SU-DHL-6 (cell line): ENCODE measurements around the gene PRDM5.

Experiments used
- H2AFZ ChIP-seq: fragments of 200-600 bp; sonication (generic); 2 replicates; pipeline ENCODE4 v1.6.1; 2014; ENCODE audit warnings: low read depth, mild to moderate bottlenecking, moderate library complexity, mixed read lengths, antibody characterized with exemption, low read length; ENCODE audit not compliant: severe bottlenecking
- H3F3A ChIP-seq: fragments of 200-600 bp; shearing (Covaris generic); 2 replicates; pipeline ENCODE4 v1.6.0; 2016; ENCODE audit warnings: antibody characterized with exemption, mild to moderate bottlenecking; ENCODE audit not compliant: insufficient read depth
- H3K27ac ChIP-seq: fragments of 200-600 bp; sonication (generic); 2 replicates; pipeline ENCODE4 v1.5.1; 2016; ENCODE audit warnings: low read depth, mild to moderate bottlenecking, low read length, moderate library complexity, mixed read lengths
- H3K27me3 ChIP-seq: fragments of 200-600 bp; sonication (generic), shearing (Covaris generic); 2 replicates; pipeline ENCODE4 v1.6.0; 2014; ENCODE audit warnings: mild to moderate bottlenecking, low read length
- H3K36me3 ChIP-seq: fragments of 200-600 bp; sonication (generic); 2 replicates; pipeline ENCODE4 v1.6.1; 2014; ENCODE audit warnings: mild to moderate bottlenecking, low read length, mixed read lengths
- H3K4me2 ChIP-seq: fragments of 300-600, 200-600 bp; shearing (Covaris generic), sonication (generic); 2 replicates; pipeline ENCODE4 v1.6.0; 2014; ENCODE audit warnings: low read length, low read depth, mild to moderate bottlenecking; ENCODE audit not compliant: poor library complexity, severe bottlenecking
- H3K4me3 ChIP-seq: fragments of 200-600 bp; sonication (generic); 2 replicates; pipeline ENCODE4 v1.5.1; 2014; ENCODE audit warnings: antibody characterized with exemption, low read length, mild to moderate bottlenecking, mixed read lengths; ENCODE audit not compliant: insufficient read depth, poor library complexity, severe bottlenecking
- H3K79me2 ChIP-seq: fragments of 200-600 bp; sonication (generic); 2 replicates; pipeline ENCODE4 v1.6.1; 2014; ENCODE audit warnings: mild to moderate bottlenecking, low read length, moderate library complexity; ENCODE audit not compliant: insufficient read depth
- H3K9ac ChIP-seq: fragments of 200-600 bp; sonication (generic); 2 replicates; pipeline ENCODE4 v1.7.0; 2014; ENCODE audit warnings: mild to moderate bottlenecking, low read length
- H3K9me2 ChIP-seq: fragments of 200-600 bp; sonication (generic); replicated peaks from 2 replicates; pipeline ENCODE4 v1.6.1; 2014; ENCODE audit warnings: low read length; ENCODE audit not compliant: insufficient read depth
- H3K9me3 ChIP-seq: fragments of 200-600 bp; sonication (generic); 2 replicates; pipeline ENCODE4 v1.6.1; 2014; ENCODE audit warnings: low read length, mixed read lengths; ENCODE audit not compliant: insufficient read depth
- H4K20me1 ChIP-seq: fragments of 200-600 bp; sonication (generic); 2 replicates; pipeline ENCODE4 v1.6.1; 2014; ENCODE audit warnings: low read depth, mild to moderate bottlenecking, antibody characterized with exemption, low read length, moderate library complexity, mixed read lengths
- CTCF ChIP-seq: fragments of 200-600 bp; sonication (generic); IDR thresholded peaks from one replicate; pipeline ENCODE4 v1.5.1; 2017; ENCODE audit warnings: antibody characterized with exemption, mild to moderate bottlenecking, low read length, moderate library complexity; ENCODE audit not compliant: insufficient read depth, poor library complexity, severe bottlenecking
- EZH2phosphoT487 ChIP-seq: fragments of 200-600 bp; sonication (generic), shearing (Covaris generic); conservative IDR thresholded peaks from 2 replicates; pipeline ENCODE4 v1.6.1; 2018; ENCODE audit warnings: mild to moderate bottlenecking, antibody characterized with exemption, low read length, moderate library complexity, mixed read lengths

Gene PRDM5

GRCh38 chr4:120725639-120726580, 196.6 kb downstream of the PRDM5 start:
- Histone ChIP-seq H2AFZ (no peak overlapping the region), H3K9ac (no peak overlapping the region)

GRCh38 chr4:120724656-120725055, 197.9 kb downstream of the PRDM5 start:
- H2AFZ ChIP-seq, result no peak overlapping the region
- H3K4me2 ChIP-seq, result no peak overlapping the region
- H4K20me1 ChIP-seq, result no peaks in the 10 kb centered on the region

More at GRCh38 chr4:120725639-120726580, 196.6 kb downstream of the PRDM5 start:
- H3K27ac ChIP-seq, result no peak overlapping the region
- H3K27me3 ChIP-seq, result no peaks in the 10 kb centered on the region
- H3K4me3 ChIP-seq, result no peak overlapping the region
- no peaks in the 10 kb centered on the region for H3K9me3 ChIP-seq
- H3K9me2 ChIP-seq, result no peaks in the 10 kb centered on the region
- TF ChIP-seq EZH2phosphoT487 (no peak), CTCF (no peak)
- no peak overlapping the region for H3K4me2 ChIP-seq
- H3F3A ChIP-seq, result peaks cover under 1% of the 10 kb centered on the region; the same call in 1 of the 2 replicates
- H4K20me1 ChIP-seq, result no peaks in the 10 kb centered on the region
- no peaks in the 10 kb centered on the region for H3K36me3 ChIP-seq
- no peaks in the 10 kb centered on the region for H3K79me2 ChIP-seq

GRCh38 chr4:120723986-120724385, 198.5 kb downstream of the PRDM5 start:
- H3K36me3 ChIP-seq, result no peaks in the 10 kb centered on the region
- H3K9me2 ChIP-seq, result no peaks in the 10 kb centered on the region
- no peaks in the 10 kb centered on the region for H4K20me1 ChIP-seq
- H3F3A ChIP-seq, result peaks cover 5% of the 10 kb centered on the region; the same call in 1 of the 2 replicates
- no peak overlapping the region for H3K4me2 ChIP-seq
- no peaks in the 10 kb centered on the region for H3K9me3 ChIP-seq
- H3K79me2 ChIP-seq, result no peaks in the 10 kb centered on the region
- H3K4me3 ChIP-seq, result no peak overlapping the region
- TF ChIP-seq EZH2phosphoT487, result no peak
- no peak for TF ChIP-seq CTCF
- H3K27me3 ChIP-seq, result no peaks in the 10 kb centered on the region
- no peak overlapping the region for H2AFZ ChIP-seq
- no peak overlapping the region for H3K9ac ChIP-seq
- H3K27ac ChIP-seq, result no peak overlapping the region

More at GRCh38 chr4:120724656-120725055, 197.9 kb downstream of the PRDM5 start:
- TF ChIP-seq EZH2phosphoT487 (no peak), CTCF (no peak)
- Histone ChIP-seq H3K27me3 (no peaks in the 10 kb centered on the region), H3K79me2 (no peaks in the 10 kb centered on the region), H3K9me2 (no peaks in the 10 kb centered on the region), H3K36me3 (no peaks in the 10 kb centered on the region), H3K4me3 (no peak overlapping the region), H3F3A (peaks cover 5% of the 10 kb centered on the region; the same call in 1 of the 2 replicates), H3K9ac (no peak overlapping the region), H3K9me3 (no peaks in the 10 kb centered on the region), H3K27ac (no peak overlapping the region)
